Stimulated activated naive CD8-positive, alpha-beta T cell treated with anti-CD3 and anti-CD28 coated beads, Interleukin-15, Interleukin-2, amounts not matched to agents 100 ng/mL and 50 ng/mL, for 24 hours (primary cell): ENCODE measurements around the gene DSG3.

Experiments used
- H3K27ac Mint-ChIP-seq: one replicate; pipeline ENCODE4 v1.8.0; 2021; ENCODE audit warnings: mild to moderate bottlenecking, mixed read lengths
- H3K27me3 Mint-ChIP-seq: one replicate; pipeline ENCODE4 v1.8.0; 2021; ENCODE audit warnings: mixed read lengths
- H3K36me3 Mint-ChIP-seq: one replicate; pipeline ENCODE4 v1.8.0; 2021; ENCODE audit warnings: low read depth, mixed read lengths
- H3K4me1 Mint-ChIP-seq: one replicate; pipeline ENCODE4 v1.8.0; 2021; ENCODE audit warnings: low read depth, mixed read lengths
- H3K4me3 Mint-ChIP-seq: one replicate; pipeline ENCODE4 v1.8.0; 2021; ENCODE audit warnings: mild to moderate bottlenecking, mixed read lengths
- H3K9me3 Mint-ChIP-seq: one replicate; pipeline ENCODE4 v1.8.0; 2021; ENCODE audit warnings: mixed read lengths

DSG3 gene, protein sequence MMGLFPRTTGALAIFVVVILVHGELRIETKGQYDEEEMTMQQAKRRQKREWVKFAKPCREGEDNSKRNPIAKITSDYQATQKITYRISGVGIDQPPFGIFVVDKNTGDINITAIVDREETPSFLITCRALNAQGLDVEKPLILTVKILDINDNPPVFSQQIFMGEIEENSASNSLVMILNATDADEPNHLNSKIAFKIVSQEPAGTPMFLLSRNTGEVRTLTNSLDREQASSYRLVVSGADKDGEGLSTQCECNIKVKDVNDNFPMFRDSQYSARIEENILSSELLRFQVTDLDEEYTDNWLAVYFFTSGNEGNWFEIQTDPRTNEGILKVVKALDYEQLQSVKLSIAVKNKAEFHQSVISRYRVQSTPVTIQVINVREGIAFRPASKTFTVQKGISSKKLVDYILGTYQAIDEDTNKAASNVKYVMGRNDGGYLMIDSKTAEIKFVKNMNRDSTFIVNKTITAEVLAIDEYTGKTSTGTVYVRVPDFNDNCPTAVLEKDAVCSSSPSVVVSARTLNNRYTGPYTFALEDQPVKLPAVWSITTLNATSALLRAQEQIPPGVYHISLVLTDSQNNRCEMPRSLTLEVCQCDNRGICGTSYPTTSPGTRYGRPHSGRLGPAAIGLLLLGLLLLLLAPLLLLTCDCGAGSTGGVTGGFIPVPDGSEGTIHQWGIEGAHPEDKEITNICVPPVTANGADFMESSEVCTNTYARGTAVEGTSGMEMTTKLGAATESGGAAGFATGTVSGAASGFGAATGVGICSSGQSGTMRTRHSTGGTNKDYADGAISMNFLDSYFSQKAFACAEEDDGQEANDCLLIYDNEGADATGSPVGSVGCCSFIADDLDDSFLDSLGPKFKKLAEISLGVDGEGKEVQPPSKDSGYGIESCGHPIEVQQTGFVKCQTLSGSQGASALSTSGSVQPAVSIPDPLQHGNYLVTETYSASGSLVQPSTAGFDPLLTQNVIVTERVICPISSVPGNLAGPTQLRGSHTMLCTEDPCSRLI

DNA sequence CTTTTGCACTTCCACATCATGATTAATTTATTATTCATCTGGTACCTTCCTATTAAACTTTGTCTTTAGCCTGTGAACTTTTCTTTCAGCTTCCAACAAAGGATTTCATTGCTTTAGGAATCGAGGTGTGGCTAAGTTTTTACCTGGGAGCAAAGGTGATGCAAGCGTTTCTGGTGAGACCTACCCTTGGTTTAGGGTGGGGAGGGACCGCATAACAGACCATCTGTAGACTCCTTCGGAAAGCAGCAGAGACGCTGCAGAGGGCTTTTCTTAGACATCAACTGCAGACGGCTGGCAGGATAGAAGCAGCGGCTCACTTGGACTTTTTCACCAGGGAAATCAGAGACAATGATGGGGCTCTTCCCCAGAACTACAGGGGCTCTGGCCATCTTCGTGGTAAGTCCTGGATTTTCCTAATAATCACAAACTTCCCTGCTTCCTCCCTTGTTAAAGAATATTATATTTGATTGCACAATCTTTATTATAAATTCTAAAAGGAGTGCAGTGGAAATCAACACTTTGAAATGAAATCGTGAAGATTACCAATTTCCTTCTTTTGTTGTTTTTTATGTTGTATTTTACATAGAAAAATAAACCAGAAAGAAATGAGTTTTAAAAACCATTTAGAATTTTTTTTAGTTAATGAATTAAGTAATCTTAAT, at the start of gene DSG3:
Gene DSG3, plus strand, starts transcription at position 212 of the 662 bp plus-strand sequence. Its CDS starts 137 bp downstream, at position 349.
- Mint-ChIP-seq H3K27ac (no peak within 1 kb of the TSS), H3K4me1 (no peaks in the 10 kb centered on the region)

DNA sequence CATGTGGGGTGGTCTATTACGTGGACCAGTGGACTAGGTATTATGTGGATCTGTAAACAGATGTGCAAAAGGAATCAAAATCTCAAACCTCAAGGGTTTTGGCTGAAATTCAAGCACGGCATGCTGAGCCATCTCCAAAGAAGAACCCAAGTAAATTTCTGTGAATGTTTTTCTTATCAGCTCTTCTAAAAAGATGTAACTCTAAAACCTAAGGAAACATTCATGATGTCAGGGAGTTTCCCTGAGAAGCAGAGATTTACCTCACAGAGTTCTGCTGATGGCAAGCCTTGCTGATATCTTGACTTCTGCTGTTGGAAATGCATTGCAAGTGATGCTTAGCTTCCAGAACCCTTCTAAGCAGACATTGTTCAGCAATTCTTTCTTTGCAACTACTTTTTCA, 49.4 kb upstream of the DSG3 start:
- no peaks in the 10 kb centered on the region for H3K4me1 Mint-ChIP-seq
- H3K36me3 Mint-ChIP-seq = no peaks in the 10 kb centered on the region
- no peak overlapping the region for H3K4me3 Mint-ChIP-seq
- H3K9me3 Mint-ChIP-seq = no peaks in the 10 kb centered on the region
- H3K27me3 Mint-ChIP-seq = no peaks in the 10 kb centered on the region
- no peak overlapping the region for H3K27ac Mint-ChIP-seq

More for the DNA sequence above, at the start of gene DSG3:
- no peak within 1 kb of the TSS for H3K4me3 Mint-ChIP-seq
- no peaks in the 10 kb centered on the region for H3K9me3 Mint-ChIP-seq
- H3K36me3 Mint-ChIP-seq = no peaks in the 10 kb centered on the region
- peaks cover 3% of the 10 kb centered on the region for H3K27me3 Mint-ChIP-seq

DNA sequence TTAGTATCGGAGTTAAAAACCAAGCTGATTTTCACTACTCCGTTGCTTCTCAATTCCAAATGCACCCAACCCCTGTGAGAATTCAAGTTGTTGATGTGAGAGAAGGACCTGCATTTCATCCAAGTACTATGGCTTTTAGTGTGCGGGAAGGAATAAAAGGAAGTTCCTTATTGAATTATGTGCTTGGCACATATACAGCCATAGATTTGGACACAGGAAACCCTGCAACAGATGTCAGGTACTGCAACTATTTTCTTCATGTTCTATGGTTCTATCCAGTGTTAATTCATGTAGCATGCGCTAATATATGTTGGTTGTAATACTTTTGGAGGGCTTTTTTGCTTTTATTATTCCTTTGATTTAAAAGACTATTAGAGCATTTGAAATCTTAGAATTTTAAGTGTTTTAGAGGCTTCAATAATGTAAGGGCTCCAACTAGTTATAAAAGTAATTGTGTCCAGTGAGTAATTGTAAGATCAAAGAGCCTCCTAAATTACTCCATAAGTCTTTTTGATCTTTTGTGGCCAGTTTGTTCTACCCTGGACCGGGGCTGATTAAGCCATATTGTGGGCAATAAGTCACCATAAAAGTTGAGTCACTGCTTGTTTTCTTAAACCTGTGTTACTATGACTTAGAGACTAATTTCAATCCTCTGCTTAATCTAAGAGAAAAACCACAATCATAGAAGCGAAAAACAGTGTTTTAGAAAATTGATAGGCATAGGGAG, 48.1 kb upstream of the DSG3 start:
- Mint-ChIP-seq H3K9me3 (no peaks in the 10 kb centered on the region), H3K4me3 (no peak overlapping the region), H3K4me1 (no peaks in the 10 kb centered on the region), H3K27ac (no peak overlapping the region), H3K36me3 (no peaks in the 10 kb centered on the region), H3K27me3 (no peaks in the 10 kb centered on the region)

DNA sequence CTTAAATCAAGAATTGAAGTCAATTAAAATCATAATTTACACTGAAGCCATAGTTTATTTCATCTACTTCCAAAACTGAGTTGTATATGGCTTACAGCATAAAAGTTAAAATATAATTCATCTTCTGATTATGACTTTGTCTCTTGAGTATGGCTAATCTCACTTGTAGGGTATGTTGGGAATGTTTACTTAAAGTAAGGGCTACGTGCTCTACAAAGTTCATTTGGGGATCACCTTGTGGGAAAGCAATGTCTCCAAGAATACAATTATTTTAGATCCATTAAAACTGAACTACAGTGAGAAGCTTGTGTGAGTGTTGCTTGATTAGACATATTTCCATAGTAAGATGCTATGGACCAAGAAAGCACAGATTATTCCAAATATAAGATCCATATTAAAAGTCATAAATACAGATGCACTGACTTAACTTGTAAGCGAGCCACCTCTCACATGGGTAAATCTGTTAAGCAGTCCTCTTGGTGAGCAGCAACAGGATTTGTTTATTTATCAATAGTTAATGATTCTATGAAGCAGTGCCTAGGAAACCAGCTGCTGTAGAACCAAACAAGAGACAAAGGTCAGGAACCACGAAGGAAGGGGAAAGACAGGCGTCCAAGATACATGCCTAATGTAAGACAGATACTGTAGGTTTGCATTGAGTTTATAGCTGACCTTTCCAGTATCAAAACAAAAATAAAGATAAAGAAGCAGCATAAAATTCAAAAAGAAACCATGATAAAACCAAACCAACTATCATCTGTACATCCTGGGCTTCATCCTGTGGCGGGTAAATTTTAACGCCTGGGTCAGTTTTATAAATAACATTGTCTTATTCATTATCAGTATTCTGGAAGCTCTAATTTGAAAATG, 46.1 kb upstream of the DSG3 start:
- Mint-ChIP-seq H3K27ac (no peak overlapping the region), H3K4me1 (no peaks in the 10 kb centered on the region), H3K36me3 (no peaks in the 10 kb centered on the region), H3K4me3 (no peak overlapping the region), H3K27me3 (no peaks in the 10 kb centered on the region), H3K9me3 (no peaks in the 10 kb centered on the region)

DNA sequence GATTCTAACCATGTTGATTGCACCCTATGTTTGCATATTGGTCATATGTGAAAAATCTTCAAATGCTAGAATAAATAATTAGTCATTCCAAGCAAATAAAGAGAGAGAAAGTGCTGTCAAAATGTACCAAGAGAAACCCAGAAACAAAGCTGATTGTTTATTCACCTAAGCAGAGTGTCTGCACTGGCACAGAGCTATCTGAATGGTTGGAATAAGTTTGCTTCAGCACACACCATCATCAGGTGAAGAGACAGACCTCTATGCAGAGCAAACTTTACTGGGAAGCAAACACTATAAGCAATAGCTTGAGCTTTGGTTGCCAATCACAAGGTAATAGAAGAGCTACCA, 45.5 kb upstream of the DSG3 start:
- Mint-ChIP-seq H3K27ac (no peak overlapping the region), H3K9me3 (no peaks in the 10 kb centered on the region), H3K27me3 (no peaks in the 10 kb centered on the region), H3K4me1 (no peaks in the 10 kb centered on the region), H3K36me3 (no peaks in the 10 kb centered on the region), H3K4me3 (no peak overlapping the region)

DNA sequence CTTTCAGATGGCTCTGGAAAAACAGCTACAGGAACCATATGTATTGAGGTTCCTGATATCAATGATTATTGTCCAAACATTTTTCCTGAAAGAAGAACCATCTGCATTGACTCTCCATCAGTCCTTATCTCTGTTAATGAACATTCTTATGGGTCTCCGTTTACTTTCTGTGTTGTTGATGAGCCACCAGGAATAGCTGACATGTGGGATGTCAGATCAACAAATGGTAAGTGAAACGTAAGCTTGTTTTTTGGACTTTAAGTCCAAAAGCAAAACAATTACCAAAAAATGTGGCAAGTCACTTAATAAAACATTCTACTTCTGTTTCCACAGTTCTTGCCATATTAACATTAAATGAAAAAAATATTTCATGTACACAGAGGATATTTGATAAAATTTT, 44.1 kb upstream of the DSG3 start:
- Mint-ChIP-seq H3K27me3 (no peaks in the 10 kb centered on the region), H3K27ac (no peak overlapping the region), H3K4me3 (no peak overlapping the region), H3K9me3 (no peaks in the 10 kb centered on the region), H3K4me1 (no peaks in the 10 kb centered on the region), H3K36me3 (no peaks in the 10 kb centered on the region)

DNA sequence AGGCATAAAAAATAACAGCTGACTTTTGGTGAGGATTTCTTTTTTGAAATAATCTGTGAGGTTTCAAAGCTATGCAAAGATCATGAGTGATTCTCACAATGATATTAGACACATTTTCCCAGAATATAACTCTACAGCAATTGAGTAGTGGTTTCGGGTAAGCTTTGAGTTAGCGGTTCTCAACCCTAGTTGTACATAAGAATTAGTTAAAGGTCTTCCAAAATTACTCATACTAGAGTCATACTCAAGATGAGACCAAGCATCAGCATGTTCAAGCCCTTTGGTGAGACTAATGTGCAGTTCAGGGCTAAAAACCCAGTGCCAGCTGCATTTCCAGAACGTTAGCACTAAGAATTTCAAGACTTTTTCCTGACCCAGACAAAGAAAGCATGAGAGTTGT, 39.9 kb upstream of the DSG3 start:
- H3K4me3 Mint-ChIP-seq = no peak overlapping the region
- H3K36me3 Mint-ChIP-seq = no peaks in the 10 kb centered on the region
- H3K9me3 Mint-ChIP-seq = peaks cover 9% of the 10 kb centered on the region
- no peak overlapping the region for H3K27ac Mint-ChIP-seq
- no peaks in the 10 kb centered on the region for H3K27me3 Mint-ChIP-seq
- H3K4me1 Mint-ChIP-seq = no peaks in the 10 kb centered on the region

DNA sequence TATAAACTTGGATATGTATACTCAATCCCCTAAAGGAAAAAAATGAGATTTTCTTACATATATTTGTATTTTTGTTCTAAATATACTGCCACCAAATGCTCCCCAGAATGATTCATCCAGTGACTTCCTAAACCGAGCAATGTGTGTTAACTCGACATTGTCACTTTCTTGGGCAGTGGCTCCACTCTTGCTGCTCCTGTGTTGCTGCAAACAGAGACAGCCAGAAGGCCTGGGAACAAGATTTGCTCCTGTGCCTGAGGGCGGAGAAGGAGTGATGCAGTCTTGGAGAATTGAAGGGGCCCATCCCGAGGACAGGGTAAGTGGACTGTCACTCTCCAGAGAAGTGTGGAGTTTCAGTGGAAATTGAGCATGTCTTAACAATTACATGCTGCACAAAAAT, 38.3 kb upstream of the DSG3 start:
- Mint-ChIP-seq H3K27ac (no peak overlapping the region), H3K27me3 (no peaks in the 10 kb centered on the region)

DNA sequence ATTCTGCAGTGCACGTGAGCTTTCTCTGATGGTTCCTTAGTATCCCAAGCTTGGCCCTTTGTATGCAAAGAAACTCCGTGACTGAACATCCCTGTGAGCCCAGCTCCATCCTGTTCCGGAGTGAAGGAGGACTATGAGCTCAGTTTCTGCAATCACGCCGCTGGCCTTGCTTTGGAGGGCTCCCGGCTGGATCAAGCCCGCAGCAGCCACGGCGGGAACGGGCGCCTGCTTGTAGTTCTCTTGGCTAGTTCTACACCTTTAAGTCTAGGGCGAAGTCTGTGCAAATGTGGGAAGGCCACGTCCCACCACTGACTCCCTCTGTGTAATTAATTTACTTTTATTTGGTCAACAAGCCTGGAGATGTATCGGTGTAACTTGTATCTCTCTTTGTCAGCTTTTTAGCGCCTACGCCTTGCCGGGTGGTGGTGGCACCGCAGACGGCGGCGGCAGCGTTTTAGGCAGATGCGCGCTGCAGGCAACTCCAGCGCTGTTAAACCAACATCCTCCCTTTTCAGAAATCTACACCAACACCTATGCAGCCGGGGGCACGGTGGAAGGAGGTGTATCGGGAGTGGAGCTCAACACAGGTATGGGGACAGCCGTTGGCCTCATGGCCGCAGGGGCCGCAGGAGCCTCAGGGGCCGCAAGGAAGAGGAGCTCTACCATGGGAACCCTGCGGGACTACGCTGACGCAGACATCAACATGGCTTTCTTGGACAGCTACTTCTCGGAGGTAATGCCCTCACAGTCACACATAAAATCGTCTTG, 36.6 kb upstream of the DSG3 start:
- no peaks in the 10 kb centered on the region for H3K36me3 Mint-ChIP-seq
- peaks cover 9% of the 10 kb centered on the region for H3K9me3 Mint-ChIP-seq
- H3K27ac Mint-ChIP-seq = no peak overlapping the region
- H3K4me1 Mint-ChIP-seq = no peaks in the 10 kb centered on the region
- no peak overlapping the region for H3K4me3 Mint-ChIP-seq
- no peaks in the 10 kb centered on the region for H3K27me3 Mint-ChIP-seq

More for the DNA sequence above, 38.3 kb upstream of the DSG3 start:
- Mint-ChIP-seq H3K36me3 (no peaks in the 10 kb centered on the region), H3K4me3 (no peak overlapping the region), H3K9me3 (peaks cover 9% of the 10 kb centered on the region), H3K4me1 (no peaks in the 10 kb centered on the region)

DNA sequence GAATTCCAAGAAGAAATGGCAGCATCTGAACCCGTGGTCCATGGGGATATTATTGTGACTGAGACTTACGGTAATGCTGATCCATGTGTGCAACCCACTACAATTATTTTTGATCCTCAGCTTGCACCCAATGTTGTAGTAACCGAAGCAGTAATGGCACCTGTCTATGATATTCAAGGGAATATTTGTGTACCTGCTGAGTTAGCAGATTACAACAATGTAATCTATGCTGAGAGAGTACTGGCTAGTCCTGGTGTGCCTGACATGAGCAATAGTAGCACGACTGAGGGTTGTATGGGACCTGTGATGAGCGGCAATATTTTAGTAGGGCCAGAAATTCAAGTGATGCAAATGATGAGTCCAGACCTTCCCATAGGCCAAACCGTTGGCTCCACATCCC, 34.4 kb upstream of the DSG3 start:
- Mint-ChIP-seq H3K27ac (no peak overlapping the region), H3K9me3 (peaks cover 9% of the 10 kb centered on the region), H3K4me1 (no peaks in the 10 kb centered on the region), H3K27me3 (no peaks in the 10 kb centered on the region), H3K36me3 (no peaks in the 10 kb centered on the region), H3K4me3 (no peak overlapping the region)

DNA sequence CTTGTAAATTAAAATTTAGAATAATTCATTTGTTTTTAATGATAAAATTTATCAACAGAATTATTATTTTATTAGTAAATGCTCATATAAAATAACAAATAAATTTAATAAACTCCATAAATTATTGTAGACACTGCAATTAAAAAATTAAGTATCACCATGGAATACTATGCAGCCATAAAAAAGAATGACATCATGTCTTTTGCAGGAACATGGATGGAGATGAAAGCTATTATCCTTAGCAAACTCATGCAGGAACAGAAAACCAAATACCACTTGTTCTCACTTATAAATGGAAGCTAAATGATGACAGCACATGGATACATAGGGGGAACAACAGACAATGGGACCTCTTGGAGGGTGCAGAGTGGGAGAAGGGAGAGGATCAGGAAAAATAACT, 29.7 kb upstream of the DSG3 start:
- Mint-ChIP-seq H3K4me3 (no peak overlapping the region), H3K27me3 (no peaks in the 10 kb centered on the region), H3K9me3 (peaks cover 5% of the 10 kb centered on the region), H3K27ac (no peak overlapping the region), H3K4me1 (no peaks in the 10 kb centered on the region), H3K36me3 (no peaks in the 10 kb centered on the region)

DNA sequence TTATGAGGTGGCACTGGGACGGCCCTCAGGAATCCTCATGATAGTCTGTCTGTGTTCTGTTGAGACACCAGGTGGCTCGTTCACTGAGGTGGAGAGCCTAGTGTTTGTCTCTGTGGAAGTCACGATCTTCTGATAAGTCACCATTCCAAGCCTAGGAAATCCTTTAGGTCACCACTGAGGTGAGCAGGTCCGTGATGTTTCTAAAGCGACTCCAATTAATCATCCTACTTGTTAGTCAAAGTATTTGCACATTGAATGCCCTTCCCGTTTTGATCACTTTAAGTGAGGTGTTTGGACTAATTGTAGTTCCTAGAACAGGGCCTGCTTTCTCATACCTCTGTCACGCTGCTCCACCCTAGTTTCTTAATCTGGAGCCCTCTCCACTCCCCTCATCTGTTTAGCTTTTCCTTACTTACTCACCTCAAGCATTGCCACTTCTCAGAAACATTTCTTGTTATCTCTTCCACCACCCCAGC, 28.0 kb upstream of the DSG3 start:
- H3K4me3 Mint-ChIP-seq = no peak overlapping the region
- no peaks in the 10 kb centered on the region for H3K36me3 Mint-ChIP-seq
- no peaks in the 10 kb centered on the region for H3K27me3 Mint-ChIP-seq
- no peak overlapping the region for H3K27ac Mint-ChIP-seq
- no peaks in the 10 kb centered on the region for H3K4me1 Mint-ChIP-seq
- peaks cover 5% of the 10 kb centered on the region for H3K9me3 Mint-ChIP-seq

DNA sequence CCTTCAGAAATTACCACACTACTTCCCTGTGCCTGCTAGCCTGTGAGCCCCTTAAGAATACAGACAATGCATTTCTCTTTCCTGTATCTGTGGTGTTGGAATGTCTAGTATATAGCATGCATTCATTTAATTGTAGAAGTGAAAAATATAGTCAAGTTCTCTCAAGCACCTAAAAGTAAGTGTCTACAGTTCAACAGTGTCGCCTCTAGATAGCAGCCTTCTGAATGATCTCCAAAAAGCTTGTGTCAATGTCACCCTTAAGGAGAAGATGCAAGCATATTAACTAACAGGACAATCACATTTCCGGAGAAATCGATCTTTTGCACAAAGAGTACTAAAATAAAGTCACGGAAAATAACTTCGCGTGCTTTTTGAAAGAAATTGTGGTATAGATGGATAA, 27.5 kb upstream of the DSG3 start:
- H3K27ac Mint-ChIP-seq = no peak overlapping the region
- no peaks in the 10 kb centered on the region for H3K27me3 Mint-ChIP-seq
- no peak overlapping the region for H3K4me3 Mint-ChIP-seq
- H3K9me3 Mint-ChIP-seq = peaks cover 5% of the 10 kb centered on the region
- H3K36me3 Mint-ChIP-seq = no peaks in the 10 kb centered on the region
- no peaks in the 10 kb centered on the region for H3K4me1 Mint-ChIP-seq
